ENCODE results near the gene CAPZA2. TPM values are rescaled to one million over a fixed set of nuclear protein-coding genes. Genes with fewer than 3 reads are reported as not detected.

Gene CAPZA2
- total RNA-seq, 1 donor from 2014 or later: 210 TPM

- Histone ChIP-seq H3F3A (ENCODE audit: low read depth) (no peaks in the 10 kb centered on the region), H3K27me3 (no peaks in the 10 kb centered on the region), H4K20me1 (ENCODE audit: low read depth) (no peaks in the 10 kb centered on the region), H3K9me3 (ENCODE audit: low read depth) (no peaks in the 10 kb centered on the region), H3K36me3 (no peaks in the 10 kb centered on the region), H3K4me3 (no peak overlapping the region), H3K79me2 (ENCODE audit: low read depth) (no peaks in the 10 kb centered on the region), H3K9ac (no peak overlapping the region), H3K27ac (no peak overlapping the region), H2AFZ (replicated peaks) (no peak overlapping the region), H3K4me2 (no peak overlapping the region), H3K4me1 (no peaks in the 10 kb centered on the region)
- Mint-ChIP-seq H3K27ac (no peak overlapping the region), H3K4me1 (no peaks in the 10 kb centered on the region), H3K4me3 (no peak overlapping the region), H3K36me3 (no peaks in the 10 kb centered on the region), H3K27me3 (ENCODE audit: insufficient read depth, low read depth) (no peaks in the 10 kb centered on the region), H3K9me3 (no peaks in the 10 kb centered on the region)
- TF ChIP-seq EZH2 (IDR thresholded peaks at IDR 0.05) (no peak), CTCF (IDR thresholded peaks at IDR 0.05) (no peak), EZH2phosphoT487 (IDR thresholded peaks at IDR 0.05) (no peak)
- no peak for DNase-seq (ENCODE audit: low spot score)
These were observed 24.8 kb upstream of the CAPZA2 start for GRCh38 chr7:116837586-116837985.

GRCh38 chr7:116840256-116840655 lies 22.1 kb upstream of the CAPZA2 start:
- no peaks in the 10 kb centered on the region for H3K4me1 ChIP-seq
- H3K9ac ChIP-seq: no peak overlapping the region
- no peaks in the 10 kb centered on the region for H3K27me3 ChIP-seq
- H3K4me2 ChIP-seq: no peak overlapping the region
- H4K20me1 ChIP-seq (ENCODE audit: low read depth): no peaks in the 10 kb centered on the region
- H3K9me3 ChIP-seq (ENCODE audit: low read depth): no peaks in the 10 kb centered on the region
- H3F3A ChIP-seq (ENCODE audit: low read depth): no peaks in the 10 kb centered on the region
- no peaks in the 10 kb centered on the region for H3K79me2 ChIP-seq (ENCODE audit: low read depth)
- H2AFZ ChIP-seq (replicated peaks): no peak overlapping the region
- Mint-ChIP-seq H3K27me3 (ENCODE audit: insufficient read depth, low read depth) (no peaks in the 10 kb centered on the region), H3K4me3 (no peak overlapping the region), H3K36me3 (no peaks in the 10 kb centered on the region), H3K27ac (no peak overlapping the region), H3K9me3 (no peaks in the 10 kb centered on the region), H3K4me1 (no peaks in the 10 kb centered on the region)
- no peak overlapping the region for H3K4me3 ChIP-seq
- H3K36me3 ChIP-seq: no peaks in the 10 kb centered on the region
- no peak overlapping the region for H3K27ac ChIP-seq
- no peak for TF ChIP-seq CTCF (IDR thresholded peaks at IDR 0.05)
- no peak for TF ChIP-seq EZH2phosphoT487 (IDR thresholded peaks at IDR 0.05)
- no peak for TF ChIP-seq EZH2 (IDR thresholded peaks at IDR 0.05)
- DNase-seq (ENCODE audit: low spot score): no peak

GRCh38 chr7:116842371-116842770 lies 20.0 kb upstream of the CAPZA2 start:
- Histone ChIP-seq H3K36me3 (no peaks in the 10 kb centered on the region), H3K27me3 (no peaks in the 10 kb centered on the region), H3K4me1 (no peaks in the 10 kb centered on the region), H3K4me3 (no peak overlapping the region), H3F3A (ENCODE audit: low read depth) (no peaks in the 10 kb centered on the region), H3K4me2 (no peak overlapping the region), H3K9ac (no peak overlapping the region), H3K27ac (no peak overlapping the region), H3K79me2 (ENCODE audit: low read depth) (no peaks in the 10 kb centered on the region), H2AFZ (replicated peaks) (no peak overlapping the region), H3K9me3 (ENCODE audit: low read depth) (no peaks in the 10 kb centered on the region), H4K20me1 (ENCODE audit: low read depth) (no peaks in the 10 kb centered on the region)
- H3K27ac Mint-ChIP-seq: no peak overlapping the region
- H3K9me3 Mint-ChIP-seq: no peaks in the 10 kb centered on the region
- no peak for TF ChIP-seq EZH2 (IDR thresholded peaks at IDR 0.05)
- TF ChIP-seq CTCF (IDR thresholded peaks at IDR 0.05): no peak
- no peak for TF ChIP-seq EZH2phosphoT487 (IDR thresholded peaks at IDR 0.05)
- H3K36me3 Mint-ChIP-seq: no peaks in the 10 kb centered on the region
- no peak for DNase-seq (ENCODE audit: low spot score)
- H3K27me3 Mint-ChIP-seq (ENCODE audit: insufficient read depth, low read depth): no peaks in the 10 kb centered on the region
- H3K4me1 Mint-ChIP-seq: no peaks in the 10 kb centered on the region
- no peak overlapping the region for H3K4me3 Mint-ChIP-seq
